NCI-H2196 (cell line): ENCODE results near the gene HHAT.

Source experiments
- DNase-seq: peaks from one replicate; lab custom pipeline; 2025; ENCODE audit not compliant: unreplicated experiment; lab: John Stamatoyannopoulos, UW

Gene HHAT

GRCh38 chr1:210313046-210313595 is 15.6 kb upstream of the HHAT start:
- no peak for DNase-seq

- DNase-seq = no peak
These were observed 14.8 kb upstream of the HHAT start for GRCh38 chr1:210313921-210314320.

GRCh38 chr1:210315529-210315928 is 13.2 kb upstream of the HHAT start:
- no peak for DNase-seq

- DNase-seq = no peak
These were observed 7.6 kb upstream of the HHAT start for GRCh38 chr1:210321131-210321530.

GRCh38 chr1:210321552-210321951 is 7.2 kb upstream of the HHAT start:
- DNase-seq = no peak

GRCh38 chr1:210323957-210324356 is 4.7 kb upstream of the HHAT start:
- no peak for DNase-seq

GRCh38 chr1:210325026-210325670 is 3.6 kb upstream of the HHAT start:
- DNase-seq = no peak

- DNase-seq = no peak
These were observed 513 bp upstream of the HHAT start for GRCh38 chr1:210328032-210328745.

GRCh38 chr1:210330279-210330866 is 1.7 kb downstream of the HHAT start:
- DNase-seq = peak; percentile 50

- no peak for DNase-seq
These were observed 3.5 kb downstream of the HHAT start for GRCh38 chr1:210332233-210332632.

GRCh38 chr1:210332719-210333398 is 4.2 kb downstream of the HHAT start:
- peak; percentile 66 for DNase-seq

GRCh38 chr1:210335001-210335400 is 6.3 kb downstream of the HHAT start:
- DNase-seq = no peak

GRCh38 chr1:210336362-210336761 is 7.7 kb downstream of the HHAT start:
- DNase-seq = no peak

- no peak for DNase-seq
These were observed 10.8 kb downstream of the HHAT start for GRCh38 chr1:210339500-210339899.

- no peak for DNase-seq
These were observed 11.6 kb downstream of the HHAT start for GRCh38 chr1:210340311-210340710.

GRCh38 chr1:210340841-210341240 is 12.1 kb downstream of the HHAT start:
- DNase-seq = no peak

GRCh38 chr1:210342986-210343780 is 14.5 kb downstream of the HHAT start:
- DNase-seq = no peak

GRCh38 chr1:210344706-210345105 is 16.0 kb downstream of the HHAT start:
- DNase-seq = no peak

- DNase-seq = no peak
These were observed 18.4 kb downstream of the HHAT start for GRCh38 chr1:210347112-210347511.

- DNase-seq = no peak
These were observed 22.8 kb downstream of the HHAT start for GRCh38 chr1:210351496-210351895.

- DNase-seq = no peak
These were observed 23.9 kb downstream of the HHAT start for GRCh38 chr1:210352575-210352974.
